ENCODE data around the gene RABGAP1.
A peak's percentile ranks its signal among the peaks of the same experiment; 100 is the strongest.

Gene RABGAP1

GRCh38 chr9:123033864-123034601, 93.2 kb downstream of the RABGAP1 start:
- Histone ChIP-seq H3K9me3 (ENCODE audit: control insufficient read depth, low read length) (no peaks in the 10 kb centered on the region), H3K27ac (ENCODE audit: low read depth, low read length, severe bottlenecking) (no peak overlapping the region), H3K36me3 (ENCODE audit: control insufficient read depth, insufficient read depth, low read length) (peaks cover 20% of the 10 kb centered on the region), H3K4me3 (ENCODE audit: extremely low read depth, insufficient read depth, low read length, poor library complexity, severe bottlenecking) (no peak overlapping the region), H3K4me1 (ENCODE audit: control insufficient read depth, insufficient read depth, low read length, poor library complexity, severe bottlenecking) (peaks cover 14% of the 10 kb centered on the region)
- WGBS, 2 experiments (ENCODE audit: insufficient coverage in 2 of 2) = 88 to 91% methylated on average over 6 to 7 of the region's 8 CpGs

GRCh38 chr9:123034881-123035510, 94.2 kb downstream of the RABGAP1 start:
- H3K36me3 ChIP-seq (ENCODE audit: control insufficient read depth, insufficient read depth, low read length) = peaks cover 22% of the 10 kb centered on the region
- WGBS, 2 experiments (ENCODE audit: insufficient coverage in 2 of 2) = 93 to 97% methylated on average over 11 of the region's 13 CpGs
- H3K4me3 ChIP-seq (ENCODE audit: extremely low read depth, insufficient read depth, low read length, poor library complexity, severe bottlenecking) = no peak overlapping the region
- peaks cover 14% of the 10 kb centered on the region for H3K4me1 ChIP-seq (ENCODE audit: control insufficient read depth, insufficient read depth, low read length, poor library complexity, severe bottlenecking)
- no peak overlapping the region for H3K27ac ChIP-seq (ENCODE audit: low read depth, low read length, severe bottlenecking)
- H3K9me3 ChIP-seq (ENCODE audit: control insufficient read depth, low read length) = no peaks in the 10 kb centered on the region

DNA sequence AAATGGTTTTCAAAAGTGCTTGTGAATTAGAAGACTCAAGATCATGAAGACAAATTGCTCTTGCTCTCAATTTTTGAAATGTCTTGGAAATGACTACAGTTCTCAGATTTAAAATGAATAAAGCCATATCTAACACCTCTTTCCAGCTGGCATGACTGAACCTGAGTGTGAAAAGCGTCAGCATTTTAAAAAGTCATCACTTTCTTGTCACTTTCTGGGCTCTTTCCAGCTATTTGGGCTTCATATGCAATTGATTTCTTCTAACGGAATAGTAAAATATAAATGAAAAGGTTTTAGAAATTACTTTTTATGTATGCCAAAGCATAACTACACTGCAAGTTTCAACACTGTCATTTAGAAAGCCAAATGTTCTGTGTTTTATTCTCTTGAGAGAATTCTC, 95.0 kb downstream of the RABGAP1 start:
- H3K9me3 ChIP-seq (ENCODE audit: control insufficient read depth, low read length) = no peaks in the 10 kb centered on the region
- no peak overlapping the region for H3K27ac ChIP-seq (ENCODE audit: low read depth, low read length, severe bottlenecking)
- peaks cover 14% of the 10 kb centered on the region for H3K4me1 ChIP-seq (ENCODE audit: control insufficient read depth, insufficient read depth, low read length, poor library complexity, severe bottlenecking)
- H3K4me3 ChIP-seq (ENCODE audit: extremely low read depth, insufficient read depth, low read length, poor library complexity, severe bottlenecking) = no peak overlapping the region
- WGBS, 2 experiments (ENCODE audit: insufficient coverage in 2 of 2) = 91 to 100% methylated on average over 1 of the region's 2 CpGs
- peaks cover 22% of the 10 kb centered on the region for H3K36me3 ChIP-seq (ENCODE audit: control insufficient read depth, insufficient read depth, low read length)

- H3K36me3 ChIP-seq (ENCODE audit: control insufficient read depth, insufficient read depth, low read length) = peaks cover 28% of the 10 kb centered on the region
- H3K9me3 ChIP-seq (ENCODE audit: control insufficient read depth, low read length) = no peaks in the 10 kb centered on the region
- peaks cover 14% of the 10 kb centered on the region for H3K4me1 ChIP-seq (ENCODE audit: control insufficient read depth, insufficient read depth, low read length, poor library complexity, severe bottlenecking)
- H3K27ac ChIP-seq (ENCODE audit: low read depth, low read length, severe bottlenecking) = peak overlapping the region; percentile 23
- 95% methylated on average over 3 of the region's 3 CpGs for WGBS, 2 experiments (ENCODE audit: insufficient coverage in 2 of 2)
- H3K4me3 ChIP-seq (ENCODE audit: extremely low read depth, insufficient read depth, low read length, poor library complexity, severe bottlenecking) = no peak overlapping the region
Measured at GRCh38 chr9:123036893-123037545, 96.2 kb downstream of the RABGAP1 start.

DNA sequence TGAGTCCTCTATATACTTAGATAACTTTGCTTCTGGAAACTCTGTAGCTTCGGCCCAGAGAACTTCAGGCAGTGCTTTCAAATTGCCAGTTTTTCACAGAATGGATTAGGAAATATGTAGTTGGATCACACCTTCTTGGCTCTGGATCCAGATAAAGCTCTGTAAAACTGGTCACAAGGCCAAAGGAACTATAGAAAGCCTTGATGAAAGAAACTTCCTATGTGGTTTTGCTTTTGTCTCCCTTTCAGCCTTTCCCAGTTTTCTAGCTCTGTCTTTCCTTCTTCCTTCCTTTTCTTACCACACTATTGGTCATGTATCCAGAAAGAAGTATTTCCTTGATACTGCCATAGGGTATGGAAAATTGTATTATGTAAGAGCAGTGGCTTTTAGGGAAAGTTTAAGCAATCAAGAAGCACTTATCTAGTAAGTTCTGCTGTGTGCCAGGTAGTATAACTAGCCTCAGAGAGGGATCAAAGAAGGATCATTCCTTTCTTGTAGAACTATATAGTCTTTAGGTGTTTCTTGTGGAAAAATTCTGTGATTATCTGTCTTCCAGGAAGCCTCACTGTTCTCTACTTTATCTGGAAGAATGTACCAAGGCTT, 98.9 kb downstream of the RABGAP1 start:
- 100% methylated on average over 1 of the region's 1 CpG; no CpG with 5 or more reads in 1 of the 2 experiments for WGBS, 2 experiments (ENCODE audit: insufficient coverage in 2 of 2)
- H3K4me1 ChIP-seq (ENCODE audit: control insufficient read depth, insufficient read depth, low read length, poor library complexity, severe bottlenecking) = no peaks in the 10 kb centered on the region
- peaks cover 8% of the 10 kb centered on the region for H3K9me3 ChIP-seq (ENCODE audit: control insufficient read depth, low read length)
- H3K4me3 ChIP-seq (ENCODE audit: extremely low read depth, insufficient read depth, low read length, poor library complexity, severe bottlenecking) = no peak overlapping the region
- H3K36me3 ChIP-seq (ENCODE audit: control insufficient read depth, insufficient read depth, low read length) = peaks cover 42% of the 10 kb centered on the region
- H3K27ac ChIP-seq (ENCODE audit: low read depth, low read length, severe bottlenecking) = no peak overlapping the region

DNA sequence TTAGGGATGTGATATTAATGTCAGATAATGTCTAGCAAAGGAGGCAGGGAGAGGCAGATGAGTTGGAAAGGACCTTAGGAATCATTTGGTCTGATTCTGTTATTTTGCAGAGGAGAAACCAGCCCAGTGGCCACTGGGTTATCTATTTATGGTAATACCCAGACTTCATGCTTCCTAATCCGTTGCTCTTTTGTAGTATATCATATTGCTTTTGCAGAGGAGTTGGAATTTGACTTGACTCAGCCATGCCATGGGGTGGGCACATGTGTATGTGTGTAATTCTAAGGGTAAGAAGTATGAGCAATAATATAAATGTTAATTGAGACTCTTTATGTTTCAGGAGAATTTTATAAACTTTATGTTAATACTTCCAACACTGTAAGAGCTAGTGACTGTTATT, 100.0 kb downstream of the RABGAP1 start:
- Histone ChIP-seq H3K4me1 (ENCODE audit: control insufficient read depth, insufficient read depth, low read length, poor library complexity, severe bottlenecking) (no peaks in the 10 kb centered on the region), H3K27ac (ENCODE audit: low read depth, low read length, severe bottlenecking) (no peak overlapping the region), H3K36me3 (ENCODE audit: control insufficient read depth, insufficient read depth, low read length) (peaks cover 36% of the 10 kb centered on the region), H3K4me3 (ENCODE audit: extremely low read depth, insufficient read depth, low read length, poor library complexity, severe bottlenecking) (no peak overlapping the region), H3K9me3 (ENCODE audit: control insufficient read depth, low read length) (peaks cover 8% of the 10 kb centered on the region)
- 86% methylated on average over 1 of the region's 1 CpG; no CpG with 5 or more reads in 1 of the 2 experiments for WGBS, 2 experiments (ENCODE audit: insufficient coverage in 2 of 2)

DNA sequence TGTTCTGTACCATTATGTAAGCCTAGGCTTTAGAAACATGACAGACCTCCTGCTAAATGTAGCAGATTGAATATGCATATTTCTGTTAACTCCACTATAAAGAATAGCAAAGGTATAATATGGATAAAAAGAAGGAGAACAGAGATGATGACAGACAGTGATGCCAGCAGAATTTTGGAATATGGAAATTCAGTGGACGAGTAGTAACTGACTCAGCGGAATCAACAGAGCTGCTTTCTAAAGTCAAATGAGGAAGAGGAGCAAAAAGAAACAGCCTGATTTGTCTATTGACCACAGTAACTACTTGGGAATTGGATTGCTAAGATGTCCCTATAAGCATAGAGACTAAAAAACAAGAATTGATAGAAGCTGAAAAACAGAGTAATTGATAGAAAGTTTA, 100.7 kb downstream of the RABGAP1 start:
- WGBS, 2 experiments (ENCODE audit: insufficient coverage in 2 of 2) = 88 to 95% methylated on average over 2 of the region's 2 CpGs
- Histone ChIP-seq H3K36me3 (ENCODE audit: control insufficient read depth, insufficient read depth, low read length) (peaks cover 38% of the 10 kb centered on the region), H3K27ac (ENCODE audit: low read depth, low read length, severe bottlenecking) (no peak overlapping the region), H3K4me3 (ENCODE audit: extremely low read depth, insufficient read depth, low read length, poor library complexity, severe bottlenecking) (no peak overlapping the region), H3K4me1 (ENCODE audit: control insufficient read depth, insufficient read depth, low read length, poor library complexity, severe bottlenecking) (no peaks in the 10 kb centered on the region), H3K9me3 (ENCODE audit: control insufficient read depth, low read length) (peaks cover 8% of the 10 kb centered on the region)

DNA sequence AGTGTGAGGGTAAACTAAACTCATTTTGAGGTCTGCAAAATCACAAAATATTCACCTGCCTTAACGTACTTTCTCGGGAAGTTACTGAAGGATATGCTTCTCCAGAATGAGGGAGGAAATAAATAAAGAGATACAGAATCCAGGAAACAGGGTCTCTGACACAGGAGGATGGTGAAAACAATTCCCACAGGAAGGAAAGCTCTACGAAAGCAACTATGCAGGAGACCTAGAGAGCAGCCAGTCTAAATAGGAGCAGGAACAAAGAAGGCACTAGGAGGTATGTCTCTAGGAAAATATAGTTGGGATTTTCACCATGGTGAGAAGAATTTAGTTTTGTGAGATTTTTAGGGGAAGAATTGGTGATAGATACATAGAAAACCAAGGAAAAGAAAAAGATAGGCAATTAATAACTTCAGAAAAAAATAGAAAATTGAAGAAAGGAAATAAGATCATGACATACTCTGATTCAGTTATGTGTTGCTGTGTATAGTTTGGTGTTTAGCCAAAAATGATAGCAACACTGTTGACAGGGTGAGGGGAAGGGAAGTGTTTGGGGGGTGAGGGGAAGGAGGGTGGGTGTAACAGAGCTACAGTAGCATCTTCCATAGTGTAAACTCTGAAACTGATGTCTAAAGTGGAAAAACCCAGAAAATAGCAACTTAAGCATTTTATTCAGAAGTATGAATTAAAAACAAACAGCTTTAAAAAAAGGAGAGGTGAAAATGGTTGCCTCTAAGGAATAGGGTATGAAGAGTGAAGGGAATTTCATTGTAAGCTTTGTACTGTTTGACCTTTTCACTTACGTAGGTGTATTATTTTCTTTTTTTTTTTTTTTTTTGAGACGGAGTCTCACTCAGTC, 102.5 kb downstream of the RABGAP1 start:
- Histone ChIP-seq H3K9me3 (ENCODE audit: control insufficient read depth, low read length) (peaks cover 8% of the 10 kb centered on the region), H3K4me1 (ENCODE audit: control insufficient read depth, insufficient read depth, low read length, poor library complexity, severe bottlenecking) (no peaks in the 10 kb centered on the region), H3K4me3 (ENCODE audit: extremely low read depth, insufficient read depth, low read length, poor library complexity, severe bottlenecking) (no peak overlapping the region), H3K36me3 (ENCODE audit: control insufficient read depth, insufficient read depth, low read length) (peaks cover 38% of the 10 kb centered on the region), H3K27ac (ENCODE audit: low read depth, low read length, severe bottlenecking) (no peak overlapping the region)
- WGBS, 2 experiments (ENCODE audit: insufficient coverage in 2 of 2) = 86 to 100% methylated on average over 1 to 2 of the region's 5 CpGs

DNA sequence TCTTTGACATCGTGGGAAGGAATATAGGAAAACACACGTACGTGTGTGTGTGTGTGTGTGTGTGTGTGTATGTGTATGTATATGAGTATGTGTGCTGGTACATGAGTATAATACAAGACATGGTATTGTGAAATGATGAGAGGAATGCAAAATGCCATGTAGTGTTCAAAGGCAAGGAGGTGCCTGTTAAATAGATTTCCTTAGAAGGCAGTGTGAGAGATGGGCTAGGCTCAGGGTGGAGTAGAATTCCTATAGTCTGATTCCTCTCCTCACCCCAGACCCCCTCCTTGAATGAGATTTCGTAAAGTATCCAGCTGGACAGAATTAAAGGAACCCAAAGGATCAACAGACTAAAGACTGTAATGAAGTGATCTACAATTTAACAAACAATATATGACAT, 103.8 kb downstream of the RABGAP1 start:
- H3K27ac ChIP-seq (ENCODE audit: low read depth, low read length, severe bottlenecking) = no peak overlapping the region

More for the DNA sequence above, 103.8 kb downstream of the RABGAP1 start:
- Histone ChIP-seq H3K4me3 (ENCODE audit: extremely low read depth, insufficient read depth, low read length, poor library complexity, severe bottlenecking) (no peak overlapping the region), H3K36me3 (ENCODE audit: control insufficient read depth, insufficient read depth, low read length) (peaks cover 33% of the 10 kb centered on the region), H3K9me3 (ENCODE audit: control insufficient read depth, low read length) (peaks cover 8% of the 10 kb centered on the region), H3K4me1 (ENCODE audit: control insufficient read depth, insufficient read depth, low read length, poor library complexity, severe bottlenecking) (no peaks in the 10 kb centered on the region)
- WGBS, 2 experiments (ENCODE audit: insufficient coverage in 2 of 2) = 90 to 98% methylated on average over 3 of the region's 4 CpGs

Data from mesodermal cell (in vitro differentiated cells).